Inflammatory macrophage treated with lipopolysaccharide for 1 hour (primary cell): ENCODE data around the gene RERE.
"Not testable (repeated sequence)": the region's sequence is repeated elsewhere in the genome, so short reads cannot be mapped to it uniquely, and the experiment has no call there.

ENCODE experiments used
- DNase-seq, 2 donors: peaks; one replicate each; pipeline ENCODE4 v3.0.0-alpha.2; 2020 to 2022

RERE gene

DNA sequence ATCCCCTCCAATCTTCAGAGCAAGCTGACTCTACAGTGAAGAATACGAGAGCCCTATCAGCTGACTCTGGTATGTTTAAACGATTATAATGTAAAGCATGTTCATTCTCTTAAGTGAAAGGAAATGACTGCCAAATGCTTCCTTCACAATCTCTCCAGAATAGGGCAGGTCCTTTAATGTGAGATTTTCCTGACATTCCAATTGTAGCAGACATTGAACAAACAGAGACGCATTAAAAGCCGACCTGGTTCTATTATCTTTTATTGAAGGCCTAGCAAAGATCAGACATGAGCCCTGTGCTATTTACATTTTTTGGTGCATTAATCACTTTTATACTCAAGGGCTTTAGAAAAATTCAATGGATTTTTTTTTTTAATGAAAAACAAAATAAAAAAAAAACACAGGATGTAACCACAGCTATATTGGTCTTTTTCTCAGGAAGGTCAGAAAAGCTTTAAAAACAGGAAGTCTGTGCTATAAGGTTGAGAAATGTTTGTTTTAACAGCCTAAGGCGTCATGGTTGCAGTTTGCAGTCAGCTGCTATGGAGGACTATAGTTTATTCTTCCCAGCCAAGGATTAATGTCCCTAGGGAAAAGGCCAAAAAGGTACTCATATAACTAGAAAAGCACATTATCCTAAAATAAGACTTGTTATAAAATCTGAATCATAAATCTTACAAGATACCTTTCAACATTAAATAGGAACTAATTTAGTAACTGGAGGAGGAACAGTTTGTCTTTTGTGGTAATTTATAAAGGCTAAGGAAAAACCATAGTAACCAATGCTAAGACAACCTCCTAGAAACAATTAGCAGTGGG, 104.8 kb downstream of the RERE start:
- peak; percentile 66 to 72 for DNase-seq

DNA sequence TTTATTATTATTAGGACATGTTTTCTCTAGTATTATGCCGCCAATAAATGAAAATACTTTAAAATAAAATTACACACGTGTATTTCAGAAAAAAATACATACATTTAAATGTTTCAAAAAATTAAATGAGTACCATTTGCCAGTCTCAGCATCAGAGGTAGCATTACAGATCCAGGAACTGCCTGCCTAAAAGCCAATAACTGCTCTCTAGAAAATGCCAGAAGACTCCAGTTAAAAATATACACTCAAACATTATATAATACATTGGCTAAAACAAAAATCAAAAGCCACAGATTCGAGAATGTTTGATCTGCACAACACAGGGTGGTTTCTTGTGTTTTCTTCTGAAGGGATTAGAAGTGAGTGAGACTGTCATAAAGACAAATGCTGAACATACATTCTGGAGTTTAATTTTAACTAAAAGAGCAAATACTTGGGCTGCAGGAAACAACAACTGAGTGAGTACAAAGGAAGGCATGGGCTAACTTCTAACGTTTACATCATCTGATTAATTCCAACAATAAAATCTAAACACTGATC, 105.5 kb downstream of the RERE start:
- no peak for DNase-seq

DNA sequence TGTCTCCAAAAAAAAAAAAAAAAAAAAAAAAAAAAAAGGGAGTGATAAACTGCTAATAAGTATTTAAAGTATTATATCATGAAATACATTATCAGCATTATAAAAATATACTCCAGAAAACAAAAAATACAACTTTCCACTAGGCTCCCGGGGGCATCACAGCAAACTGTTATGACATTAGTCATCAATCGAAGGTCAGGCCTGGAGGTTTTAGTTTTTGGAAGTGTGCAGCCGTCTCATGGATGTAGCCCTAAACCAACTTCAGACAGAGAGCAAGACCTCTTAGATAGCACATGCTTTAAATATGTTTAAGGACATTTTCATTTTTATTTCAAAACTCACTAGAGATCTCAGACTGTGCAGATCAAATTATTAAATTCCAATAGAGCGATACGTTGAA, 106.3 kb downstream of the RERE start:
- DNase-seq = no peak

DNA sequence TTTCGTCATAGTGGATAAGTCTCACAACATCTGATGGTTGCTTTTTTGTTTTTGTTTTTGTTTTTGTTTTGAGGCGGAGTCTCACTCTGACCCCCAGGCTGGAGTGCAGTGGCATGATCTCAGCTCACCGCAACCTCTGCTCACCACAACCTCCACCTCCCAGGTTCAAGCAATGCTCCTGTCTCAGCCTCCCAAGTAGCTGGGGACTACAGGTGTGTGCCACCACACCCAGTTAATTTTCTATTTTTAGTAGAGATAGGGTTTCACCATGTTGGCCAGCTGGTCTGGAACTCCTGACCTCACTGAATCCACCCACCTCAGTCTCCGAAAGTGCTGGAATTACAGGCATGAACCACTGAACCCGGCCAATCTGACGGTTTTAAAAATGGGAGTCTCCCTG, 109.2 kb downstream of the RERE start:
- no peak for DNase-seq

DNA sequence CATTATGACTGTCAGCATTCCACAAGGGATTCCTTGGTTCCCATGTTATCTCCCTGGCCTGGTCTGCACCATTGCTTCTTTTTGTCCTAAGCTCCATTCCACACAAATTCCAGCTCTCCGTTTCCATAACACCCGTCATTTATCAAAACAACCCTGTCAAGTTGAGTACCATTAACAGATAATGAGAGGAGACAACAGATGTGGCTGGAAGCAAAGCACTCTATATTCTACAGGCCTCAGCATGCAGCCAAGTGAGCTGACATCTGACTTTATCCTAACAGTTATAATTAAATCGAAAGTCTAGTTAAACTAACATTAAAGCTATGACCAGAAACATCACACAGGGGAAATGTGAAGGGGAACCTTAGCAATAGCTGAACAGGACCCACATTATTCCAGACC, 110.4 kb downstream of the RERE start:
- DNase-seq = no peak

DNA sequence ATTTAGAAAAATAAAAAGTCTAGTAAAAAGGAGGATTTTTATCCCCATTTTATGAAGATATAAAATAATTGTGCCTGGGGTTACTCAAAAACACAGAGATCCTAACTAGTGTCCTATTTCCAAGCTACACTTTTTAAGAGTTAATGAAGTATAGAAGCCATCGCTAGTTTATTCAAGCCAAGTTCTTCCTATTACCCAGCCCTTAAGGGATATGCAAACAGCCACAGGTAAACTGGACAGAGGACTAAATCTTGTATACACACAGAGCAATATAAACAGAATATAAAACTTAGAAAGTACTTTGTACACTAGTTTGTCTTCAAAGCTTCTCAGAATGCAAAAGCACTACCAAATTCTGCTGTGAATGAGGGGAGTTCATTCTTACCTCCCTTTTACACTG, 111.1 kb downstream of the RERE start:
- no peak for DNase-seq

DNA sequence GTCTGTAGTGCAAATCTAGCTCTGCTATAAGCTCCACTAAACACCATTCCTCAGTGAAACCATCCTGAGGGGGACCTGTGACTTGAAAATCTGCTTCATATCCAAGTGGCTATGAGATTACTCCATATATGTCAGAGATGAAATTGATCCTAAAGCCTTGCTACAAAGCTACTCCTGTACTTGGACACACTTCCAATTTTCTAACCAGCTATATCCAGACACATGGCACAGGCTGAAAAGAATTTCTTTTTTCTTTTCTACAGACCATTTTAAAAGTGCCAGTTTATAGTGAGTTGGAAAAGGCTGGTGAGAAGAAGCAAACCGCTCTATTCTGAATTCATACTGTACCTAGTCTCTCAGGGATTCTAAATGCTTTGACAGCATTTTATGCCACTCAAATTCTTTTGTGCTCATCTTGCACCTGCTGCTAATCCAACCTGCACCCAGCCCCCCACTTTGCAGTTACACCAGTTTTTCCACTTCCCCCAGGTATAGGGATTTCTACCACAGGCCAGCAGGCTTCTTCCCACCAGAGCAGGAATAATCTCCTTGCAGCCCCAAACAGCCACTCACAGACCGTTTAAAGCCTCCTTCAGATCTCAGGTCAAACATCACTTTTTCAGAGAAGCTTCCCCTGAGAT, 112.5 kb downstream of the RERE start:
- no peak for DNase-seq

DNA sequence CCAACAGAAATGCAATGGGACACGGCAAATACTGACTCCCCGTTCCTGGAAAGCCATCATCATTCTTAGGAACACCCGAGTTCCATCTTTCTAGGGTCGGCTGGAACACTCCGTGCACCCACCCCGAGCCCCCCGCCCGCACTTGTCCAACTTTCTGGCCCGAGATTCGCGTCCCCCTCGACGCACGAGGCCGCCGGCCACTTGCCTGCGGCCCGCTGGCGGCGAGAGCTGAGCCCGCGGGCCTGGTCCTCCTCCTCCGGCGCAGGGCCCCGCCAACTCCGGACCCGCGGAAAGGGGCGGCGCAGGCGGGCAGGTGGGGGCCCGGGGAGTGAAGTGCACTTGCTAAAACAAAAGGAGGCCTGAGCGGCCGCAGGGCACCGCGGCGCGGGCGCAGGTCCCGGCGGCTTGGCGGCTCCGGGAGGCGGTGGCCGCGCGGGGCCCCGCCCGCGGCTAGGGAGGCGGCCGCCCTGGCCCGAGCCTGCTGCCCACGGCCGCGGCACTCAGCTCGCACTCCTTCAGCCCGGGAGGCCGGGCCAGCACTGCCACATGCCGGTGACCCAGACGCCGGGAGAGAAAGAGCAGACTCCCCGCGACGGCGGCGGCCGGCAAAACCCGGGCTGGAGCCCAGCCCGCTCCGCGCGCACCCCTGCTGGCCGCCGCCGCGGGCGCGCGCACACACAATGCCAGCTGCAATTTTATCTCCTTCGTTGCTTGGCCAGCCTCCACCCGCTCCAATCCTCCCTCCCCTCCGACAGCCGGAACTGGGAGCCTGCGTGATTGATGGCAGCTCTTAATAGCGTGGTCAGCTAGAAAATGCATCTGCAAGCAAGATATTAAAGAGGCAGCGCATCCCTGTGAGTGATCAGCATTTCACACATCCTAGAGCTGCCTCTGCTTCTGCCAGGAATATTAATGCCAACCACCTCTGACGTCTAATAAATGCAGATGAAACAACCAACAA, 114.3 kb downstream of the RERE start:
- DNase-seq = peak; percentile 83 to 85

DNA sequence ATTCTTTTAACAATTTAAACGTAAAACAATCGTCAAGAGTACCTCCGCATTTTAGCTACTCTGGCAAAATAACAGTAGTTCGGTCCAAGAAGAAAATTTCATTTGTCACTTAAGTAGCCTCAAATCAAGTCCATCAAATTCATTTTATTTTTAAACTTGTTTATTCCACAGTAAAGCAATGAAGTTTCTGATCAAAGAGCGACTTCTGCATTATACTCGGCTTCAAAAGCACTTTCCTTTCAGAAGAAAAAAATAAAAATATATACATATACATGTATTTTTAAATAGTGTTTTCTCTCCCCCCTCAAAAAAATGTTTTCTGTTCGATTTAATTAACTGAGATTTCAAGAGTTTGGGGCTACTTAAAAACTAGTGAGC, 115.0 kb downstream of the RERE start:
- DNase-seq = peak in 1 of 2 donors; percentile 37

DNA sequence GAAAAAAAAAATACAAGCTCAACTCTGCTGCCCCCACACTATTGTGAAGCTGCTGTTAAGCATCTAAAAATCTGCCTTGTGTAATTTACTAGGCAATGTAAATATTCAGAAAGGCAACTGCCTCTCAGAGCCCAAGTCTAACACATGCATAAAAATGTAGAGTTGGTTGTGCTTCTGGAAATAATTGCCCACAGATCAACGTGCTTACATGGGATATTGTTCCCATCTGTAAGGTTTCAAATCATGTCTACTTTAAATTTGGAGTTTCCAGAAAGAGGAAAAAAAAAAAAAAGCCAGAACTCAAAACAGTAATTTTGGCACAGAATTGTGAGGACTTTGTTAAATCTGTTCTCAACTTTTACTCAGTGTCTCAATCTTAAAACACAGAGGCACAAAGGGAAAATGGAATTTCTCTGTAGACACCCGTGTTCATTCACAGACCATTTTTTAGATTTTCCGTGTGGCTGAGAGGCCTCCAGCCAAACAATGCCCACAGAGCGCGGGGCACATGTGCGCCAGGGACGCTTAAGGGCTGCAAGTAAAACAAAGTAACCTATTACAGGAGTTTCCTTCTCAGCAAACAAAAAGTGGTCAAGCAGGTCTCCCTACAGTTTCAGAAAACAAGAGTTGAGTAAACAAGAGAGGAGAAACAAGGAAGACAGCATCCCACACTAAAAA, 115.5 kb downstream of the RERE start:
- DNase-seq = peak; percentile 10 to 12

DNA sequence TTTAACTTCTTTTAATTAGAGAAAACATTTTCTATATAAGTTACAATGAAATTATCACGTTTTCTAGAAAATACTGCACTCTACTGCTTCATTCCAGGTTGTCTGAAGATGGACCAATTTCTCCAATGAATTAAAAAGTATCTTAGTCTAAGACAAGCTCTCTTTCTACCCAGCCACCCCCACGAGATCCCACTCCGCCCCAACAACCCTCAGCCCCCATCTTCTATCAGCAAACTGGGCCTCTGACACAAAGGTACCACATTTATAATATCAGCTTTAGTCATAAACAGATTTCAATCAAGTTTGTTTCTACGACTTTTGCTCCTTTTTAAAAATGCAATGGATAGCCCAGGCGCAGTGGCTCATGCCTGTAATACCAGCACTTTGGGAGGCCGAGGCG, 117.8 kb downstream of the RERE start:
- DNase-seq = no peak

DNA sequence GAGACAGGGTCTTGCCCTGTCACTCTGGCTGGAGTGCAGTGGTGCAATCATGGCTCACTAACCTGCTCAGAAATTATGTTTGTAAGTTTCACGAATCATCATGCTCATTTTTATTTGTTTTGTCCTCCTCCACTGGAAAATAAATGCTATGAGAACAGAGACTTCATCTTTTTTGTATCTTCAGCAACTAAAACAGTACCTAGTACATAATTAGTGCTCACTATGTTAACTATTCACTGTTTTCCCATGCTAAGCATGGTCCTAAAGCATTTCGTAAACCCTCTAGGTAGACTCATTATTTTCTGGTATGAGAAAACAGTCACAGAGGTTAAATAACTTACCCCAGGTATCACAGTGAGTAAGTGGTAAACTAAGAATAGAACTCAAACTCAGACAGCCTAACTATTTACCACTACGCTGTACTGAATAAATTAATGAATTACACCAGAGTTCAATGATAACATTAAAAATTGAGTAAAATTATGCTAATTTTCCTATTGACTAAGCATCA, 118.4 kb downstream of the RERE start:
- DNase-seq = no peak

DNA sequence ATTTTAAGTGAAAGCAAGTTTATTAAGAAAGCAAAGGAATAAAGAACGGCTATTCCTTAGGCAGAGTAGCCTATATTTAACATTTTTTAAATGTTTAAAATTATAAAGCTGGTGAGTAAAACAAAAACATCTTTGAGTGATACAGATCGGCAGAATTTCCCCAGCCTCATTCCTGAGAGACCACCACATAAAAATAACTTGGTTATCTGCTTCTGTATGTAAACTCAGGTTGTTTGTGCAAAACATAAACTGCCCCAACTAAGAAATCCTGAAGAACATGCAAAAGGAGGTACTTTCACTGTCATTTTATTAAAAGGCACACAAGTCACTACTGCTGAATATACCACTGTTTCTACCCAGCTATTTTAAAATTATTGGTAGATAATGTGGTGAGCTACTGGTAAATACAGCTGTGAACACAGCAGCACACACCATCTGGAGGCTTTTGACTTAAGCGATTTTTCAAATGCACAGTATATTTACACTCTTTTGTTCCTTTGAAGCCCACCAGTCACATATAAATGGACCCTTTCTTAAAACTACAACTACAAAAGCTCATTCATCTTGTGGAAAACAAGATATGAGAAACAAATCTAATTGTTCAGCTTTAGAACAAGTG, 119.3 kb downstream of the RERE start:
- DNase-seq = no peak

DNA sequence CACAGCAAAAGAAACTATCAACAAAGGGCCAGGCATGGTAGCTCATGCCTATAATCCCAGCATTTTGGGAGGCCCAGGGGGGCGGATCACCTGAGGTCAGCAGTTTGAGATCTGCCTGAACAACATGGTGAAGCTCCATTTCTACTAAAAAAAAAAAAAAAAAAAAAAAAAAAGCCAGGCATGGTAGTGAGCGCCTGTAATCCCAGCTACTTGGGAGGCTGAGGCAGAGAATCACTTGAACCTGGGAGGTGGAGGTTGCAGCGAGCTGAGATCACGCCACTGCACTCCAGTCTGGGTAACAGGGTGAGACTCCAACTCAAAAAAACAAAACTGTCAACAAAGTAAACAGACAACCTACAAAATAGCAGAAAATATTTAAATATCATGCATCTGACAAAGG, 122.0 kb downstream of the RERE start:
- not testable (repeated sequence) for DNase-seq

DNA sequence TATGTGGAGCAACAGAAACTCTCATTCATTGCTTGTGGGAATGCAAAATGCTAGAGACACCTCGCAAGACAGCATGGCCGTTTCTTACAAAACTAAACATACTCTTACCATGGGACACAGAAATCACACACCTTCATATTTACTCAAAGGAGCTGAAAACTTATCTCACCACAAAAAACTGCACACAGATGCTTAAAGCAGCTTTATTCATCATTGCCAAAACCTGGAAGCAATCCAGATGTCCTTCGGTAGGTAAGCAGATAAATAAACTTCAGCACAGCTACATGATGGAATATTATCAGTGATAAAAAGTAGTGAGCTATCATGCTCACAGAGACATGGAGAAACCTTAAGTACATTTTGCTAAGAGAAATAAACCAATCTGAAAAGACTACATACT, 124.3 kb downstream of the RERE start:
- no peak for DNase-seq

DNA sequence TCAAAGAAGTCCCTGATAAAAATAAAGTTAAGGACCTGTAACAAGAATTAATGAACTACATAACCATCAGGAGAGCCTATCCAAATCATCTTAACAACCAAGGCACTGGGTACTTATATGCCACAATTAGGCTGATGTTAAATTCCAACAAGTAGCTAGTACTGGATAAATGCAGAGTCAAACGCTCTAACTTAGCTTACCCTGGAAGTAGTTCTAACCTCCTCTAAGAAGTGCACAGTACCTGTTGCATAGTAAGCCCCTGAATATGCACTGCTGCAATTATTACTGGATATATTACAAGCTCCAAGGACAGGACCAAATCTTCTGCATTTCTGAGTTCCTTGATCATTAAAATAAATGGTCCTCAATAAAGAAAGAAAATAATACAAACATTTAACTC, 125.8 kb downstream of the RERE start:
- no peak for DNase-seq

DNA sequence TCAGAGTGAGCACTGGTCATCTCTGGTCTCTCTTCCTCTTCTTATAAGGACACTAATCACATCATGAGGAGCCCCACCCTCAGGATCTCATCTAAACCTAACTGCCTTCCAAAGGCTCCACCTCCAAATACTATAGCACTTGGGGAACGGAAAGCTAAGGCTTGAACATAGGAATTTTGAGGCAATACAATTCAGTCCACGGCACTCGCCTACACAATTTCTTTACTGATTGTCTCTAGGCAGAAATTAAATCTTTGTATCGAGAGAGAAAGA, 127.3 kb downstream of the RERE start:
- DNase-seq = no peak

DNA sequence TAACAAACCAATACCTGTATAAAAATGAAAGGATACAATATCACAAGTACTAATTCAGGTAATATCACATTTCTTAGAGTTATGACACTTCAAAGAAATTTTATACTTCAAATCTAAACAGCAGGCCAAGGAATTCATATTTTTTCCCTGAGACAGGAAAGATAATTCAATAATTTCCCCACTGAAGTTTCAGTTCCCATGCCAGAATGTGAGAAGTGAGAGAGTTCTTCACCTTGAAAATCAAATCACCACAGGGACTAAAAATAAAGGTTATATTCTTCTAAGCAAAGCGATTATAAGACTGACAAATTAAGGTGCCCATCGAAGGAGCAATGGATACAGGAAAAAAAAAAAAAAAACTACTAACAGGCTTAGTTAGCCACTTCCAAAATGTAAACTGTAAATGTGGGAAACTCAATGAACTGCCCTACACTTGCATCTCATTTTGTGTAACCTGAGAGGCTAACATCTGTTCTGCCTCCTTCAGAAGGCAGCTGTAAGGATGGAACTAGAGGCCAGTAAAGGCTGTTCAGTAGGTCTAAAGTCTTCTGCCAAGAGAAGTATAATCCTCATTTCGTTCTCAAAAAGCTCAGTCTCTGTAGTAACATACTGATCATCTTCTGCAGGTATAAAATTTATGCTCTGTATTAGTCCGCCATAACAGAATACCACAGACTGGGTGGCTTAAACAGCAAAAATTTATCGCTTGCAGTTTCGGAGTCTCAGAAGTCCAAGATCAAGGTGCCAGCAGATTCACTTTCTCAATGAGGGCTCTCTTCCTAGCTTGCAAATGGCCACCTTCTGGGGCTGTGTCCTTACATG, 127.8 kb downstream of the RERE start:
- no peak for DNase-seq

DNA sequence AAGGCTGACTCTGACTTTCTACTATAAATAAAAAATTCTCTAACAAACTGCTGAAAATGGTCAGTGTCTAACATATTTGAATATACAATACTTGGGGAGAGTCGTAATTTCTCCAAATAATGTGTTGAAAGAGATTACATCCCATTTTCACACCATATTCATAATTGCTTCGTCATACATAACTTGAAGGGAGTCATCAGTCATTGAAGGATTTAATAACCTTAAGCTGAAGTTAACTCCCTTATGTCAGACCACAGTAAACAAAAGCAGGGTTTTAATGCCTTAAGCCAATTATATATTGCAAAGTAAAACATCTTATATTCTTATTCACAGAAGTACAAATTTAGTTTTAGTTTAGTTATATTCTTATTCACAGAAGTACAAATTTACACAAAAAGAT, 129.9 kb downstream of the RERE start:
- peak; percentile 21 to 39 for DNase-seq

DNA sequence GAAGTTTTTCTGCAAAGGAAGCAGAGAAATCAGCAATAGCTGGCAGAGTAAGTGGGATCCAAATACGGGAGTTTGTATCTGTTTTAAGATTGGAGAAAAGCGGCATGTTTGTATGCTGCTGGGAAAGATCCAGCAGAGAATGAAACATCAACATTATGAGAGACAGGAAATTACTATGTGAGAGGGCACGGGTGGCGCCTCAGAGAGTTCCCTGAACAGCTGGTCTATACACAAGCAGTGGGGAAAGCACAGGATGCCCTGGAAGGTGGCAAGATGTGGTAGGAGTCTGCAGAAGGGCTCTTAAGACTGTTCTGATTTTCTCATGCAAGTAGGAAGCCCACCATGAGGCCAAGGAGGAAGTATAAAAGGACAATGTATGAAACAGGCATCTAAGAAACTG, 130.4 kb downstream of the RERE start:
- peak in 1 of 2 donors; percentile 35 for DNase-seq

DNA sequence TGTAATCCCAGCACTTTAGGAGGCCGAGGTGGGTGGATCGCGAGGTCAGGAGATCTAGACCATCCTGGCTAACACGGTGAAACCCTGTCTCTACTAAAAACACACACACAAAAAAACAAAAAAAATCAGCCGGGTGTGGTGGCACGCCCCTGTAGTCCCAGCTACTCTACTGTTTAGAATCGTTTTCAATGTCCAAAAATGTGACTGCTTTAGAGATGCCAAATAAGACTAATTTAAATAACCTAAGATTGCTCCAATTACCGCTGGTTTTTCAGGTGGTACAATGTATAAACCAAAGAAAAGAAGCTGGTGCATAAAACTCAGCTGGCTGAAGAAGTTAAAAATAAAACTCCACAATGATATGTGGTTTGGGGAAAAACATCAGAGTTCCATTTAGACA, 132.0 kb downstream of the RERE start:
- DNase-seq = no peak
